RWPE2 (cell line): ENCODE measurements around the gene IFI30.

Experiments
- ATAC-seq: fragments of 200-7000 bp; cut with Tn5 transposase; 3 replicates; pipeline ENCODE4 v1.9.1; 2021; ENCODE audit warnings: low read depth
- DNase-seq: peaks from one replicate; pipeline ENCODE4 v3.0.0-alpha.2; 2020; ENCODE audit warnings: low spot score
- H3K27ac ChIP-seq: fragments of 450-650 bp; 2 replicates; pipeline ENCODE4 v1.5.1; 2017; ENCODE audit warnings: mild to moderate bottlenecking; ENCODE audit not compliant: poor library complexity, severe bottlenecking
- H3K27me3 ChIP-seq: fragments of 250-450 bp; sonication (Bioruptor Pico); 2 replicates; pipeline ENCODE4 v1.5.1; 2021; ENCODE audit warnings: mild to moderate bottlenecking, moderate library complexity; ENCODE audit not compliant: insufficient read depth, poor library complexity, severe bottlenecking
- H3K36me3 ChIP-seq: fragments of 250-450 bp; sonication (Bioruptor Pico); 2 replicates; pipeline ENCODE4 v1.5.1; 2020; ENCODE audit warnings: low read depth, mild to moderate bottlenecking, moderate library complexity
- H3K4me1 ChIP-seq: fragments of 250-450 bp; sonication (Bioruptor Pico); 2 replicates; pipeline ENCODE4 v1.5.1; 2021; ENCODE audit warnings: mild to moderate bottlenecking, moderate library complexity; ENCODE audit not compliant: insufficient read depth, poor library complexity, severe bottlenecking
- H3K4me3 ChIP-seq: fragments of 250-450 bp; sonication (Bioruptor Pico); 2 replicates; pipeline ENCODE4 v1.5.1; 2021; ENCODE audit warnings: mild to moderate bottlenecking, moderate library complexity; ENCODE audit not compliant: severe bottlenecking
- H3K9me3 ChIP-seq: fragments of 250-450 bp; sonication (Bioruptor Pico); 2 replicates; pipeline ENCODE4 v1.5.1; 2021; ENCODE audit warnings: mild to moderate bottlenecking, moderate library complexity; ENCODE audit not compliant: severe bottlenecking
- CTCF ChIP-seq: fragments of 450-650 bp; IDR thresholded peaks from one replicate; pipeline ENCODE4 v1.5.1; 2017; ENCODE audit warnings: mild to moderate bottlenecking, moderate library complexity; ENCODE audit not compliant: poor library complexity, severe bottlenecking

The IFI30 gene

GRCh38 chr19:18170714-18171255 is 2.8 kb upstream of the IFI30 start:
- Histone ChIP-seq H3K9me3 (no peaks in the 10 kb centered on the region), H3K27ac (no peak overlapping the region), H3K4me3 (no peak overlapping the region), H3K36me3 (peaks cover 36% of the 10 kb centered on the region), H3K4me1 (peaks cover 3% of the 10 kb centered on the region), H3K27me3 (no peaks in the 10 kb centered on the region)
- DNase-seq (no peak), ATAC-seq (no peak)
- TF ChIP-seq CTCF: no peak

GRCh38 chr19:18171605-18172327 is 1.8 kb upstream of the IFI30 start:
- Histone ChIP-seq H3K4me1 (peaks cover 3% of the 10 kb centered on the region), H3K27ac (no peak overlapping the region), H3K4me3 (no peak overlapping the region), H3K27me3 (no peaks in the 10 kb centered on the region), H3K36me3 (peaks cover 27% of the 10 kb centered on the region), H3K9me3 (no peaks in the 10 kb centered on the region)
- ATAC-seq (no peak), DNase-seq (no peak)
- no peak for TF ChIP-seq CTCF

GRCh38 chr19:18172331-18173053 is 1.1 kb upstream of the IFI30 start:
- TF ChIP-seq CTCF: no peak
- DNase-seq (no peak), ATAC-seq (no peak)
- H3K4me3 ChIP-seq: no peak overlapping the region
- H3K27ac ChIP-seq: no peak overlapping the region
- no peaks in the 10 kb centered on the region for H3K9me3 ChIP-seq
- no peaks in the 10 kb centered on the region for H3K27me3 ChIP-seq
- peaks cover 3% of the 10 kb centered on the region for H3K4me1 ChIP-seq
- peaks cover 19% of the 10 kb centered on the region for H3K36me3 ChIP-seq

GRCh38 chr19:18173054-18173571 is 500 bp upstream of the IFI30 start:
- peaks cover 3% of the 10 kb centered on the region for H3K4me1 ChIP-seq
- ATAC-seq: no peak
- H3K27me3 ChIP-seq: no peaks in the 10 kb centered on the region
- H3K4me3 ChIP-seq: no peak overlapping the region
- H3K36me3 ChIP-seq: peaks cover 13% of the 10 kb centered on the region
- no peak for TF ChIP-seq CTCF
- no peaks in the 10 kb centered on the region for H3K9me3 ChIP-seq
- no peak overlapping the region for H3K27ac ChIP-seq
- no peak for DNase-seq
